CD4-positive, alpha-beta T cell treated with Interleukin-15 for 4 hours (primary cell): ENCODE measurements around the gene ANKFY1.

ENCODE experiments used
- DNase-seq: peaks from one replicate; pipeline ENCODE4 v3.0.0-alpha.2; 2020; ENCODE audit warnings: low spot score

The ANKFY1 gene

DNA sequence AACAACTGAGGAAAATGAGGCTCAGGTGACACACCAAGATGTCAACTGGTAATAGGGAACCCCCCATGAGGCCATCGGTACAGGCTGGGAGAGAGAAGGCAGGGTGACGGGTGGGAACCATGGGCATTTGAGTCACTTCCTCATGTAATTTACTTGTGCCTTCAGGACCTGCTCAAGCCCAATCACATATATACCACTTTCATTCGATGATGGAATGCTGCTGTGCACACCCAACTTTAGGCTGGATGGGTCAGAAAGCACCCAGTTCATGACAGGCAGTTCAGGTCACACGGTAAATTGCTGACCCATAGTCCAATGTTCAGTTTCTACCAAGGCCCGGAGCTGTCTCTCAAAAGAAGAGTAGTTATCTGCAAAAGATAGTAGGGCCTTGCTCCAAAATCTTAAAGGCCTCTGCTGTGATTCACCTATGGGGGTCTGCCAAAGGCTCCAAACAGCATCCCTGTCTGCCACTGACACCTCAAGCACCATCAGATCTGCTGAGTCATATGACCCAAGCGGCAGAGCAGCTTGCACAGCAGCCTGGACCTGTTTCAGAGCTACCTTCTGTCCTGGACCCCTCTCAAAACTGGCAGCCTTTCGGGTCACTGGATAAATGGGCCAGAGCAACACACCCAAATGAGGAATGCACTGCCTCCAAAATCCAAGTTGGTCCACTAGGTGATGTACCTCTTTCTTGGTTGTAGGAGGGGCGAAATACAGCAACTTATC lies 145.6 kb downstream of the ANKFY1 start:
- no peak for DNase-seq

DNA sequence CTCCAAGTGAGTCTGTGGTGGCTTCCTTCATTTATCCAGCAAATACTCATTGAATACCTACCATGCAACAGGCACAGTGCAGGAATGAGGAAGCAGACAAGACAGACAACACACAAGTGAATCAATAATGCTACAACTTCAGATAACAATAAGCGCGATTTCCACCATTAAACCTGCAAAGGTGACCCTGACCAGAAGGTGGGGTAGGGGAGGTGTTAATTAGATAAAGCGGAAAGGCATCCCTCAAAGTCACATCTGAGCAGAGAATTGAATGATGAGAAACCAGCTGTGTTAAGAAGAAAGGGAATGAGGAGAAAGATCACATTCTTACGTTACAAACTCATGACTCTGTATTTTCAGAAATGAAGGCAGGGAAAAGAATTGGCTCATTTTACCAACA lies 147.3 kb downstream of the ANKFY1 start:
- DNase-seq: no peak
